ENCODE data around the gene PTDSS2. TPM values are rescaled to one million over a fixed set of nuclear protein-coding genes. Genes with fewer than 3 reads are reported as not detected.
"Not testable (repeated sequence)": the region's sequence is repeated elsewhere in the genome, so short reads cannot be mapped to it uniquely, and the experiment has no call there.

PTDSS2 gene
- 10 to 100 TPM; 11.3 to 17.4 (median 15.2) TPM for total RNA-seq
- polyA plus RNA-seq: 10 to 100 TPM; 24.7 to 44.7 TPM

- 0 to 1% methylated on average over 67 to 108 of the region's 108 CpGs for WGBS, 2 donors
- TF ChIP-seq CTCF (IDR thresholded peaks at IDR 0.05): no peak
- H3K9me3 ChIP-seq: no peaks in the 10 kb centered on the region
- peak within 1 kb of the TSS; percentile 98 to 99 (median 99) for H3K4me3 ChIP-seq
- peak within 1 kb of the TSS; percentile 48 to 82 (median 69) for H3K27ac ChIP-seq
- intact Hi-C loops (cut with DNase I): no loop called here
- H3K36me3 ChIP-seq: no peaks in the 10 kb centered on the region
- no peaks in the 10 kb centered on the region for H3K27me3 ChIP-seq
- ATAC-seq (peak; percentile 86 to 89 (median 88)), FAIRE-seq (no peak), DNase-seq (peak; percentile 93 to 98 (median 95))
- peaks cover 3 to 18% (median 7%) of the 10 kb centered on the region in 3 donors for H3K4me1 ChIP-seq
Measured at GRCh38 chr11:449889-450808, at the start of gene PTDSS2. TSS of gene PTDSS2 (plus strand) at chr11:450279. CDS start at chr11:450456, 177 bp downstream.

- intact Hi-C loops (cut with DNase I); H3K27me3 ChIP-seq; ATAC-seq; H3K9me3 ChIP-seq; FAIRE-seq; H3K4me3 ChIP-seq; H3K4me1 ChIP-seq; H3K27ac ChIP-seq: not testable (repeated sequence)
- 97% methylated on average over 38 of the region's 52 CpGs; no CpG with 5 or more reads in 1 of the 2 donors for WGBS, 2 donors
- peaks cover 0 to 20% (median 12%) of the 10 kb centered on the region in 3 donors for H3K36me3 ChIP-seq
- peak in 1 of 6 donors; percentile 32 for DNase-seq
Measured at GRCh38 chr11:401196-401595, 48.9 kb upstream of the PTDSS2 start.

- intact Hi-C loops (cut with DNase I): no loop called here
- FAIRE-seq: no peak
- H3K27ac ChIP-seq: no peak overlapping the region
- DNase-seq: peak in 3 of 6 donors; percentile 40 to 75 (median 52)
- no peaks in the 10 kb centered on the region for H3K9me3 ChIP-seq
- no peak for TF ChIP-seq CTCF (IDR thresholded peaks at IDR 0.05)
- 92% methylated on average over 37 to 55 of the region's 55 CpGs for WGBS, 2 donors
- ATAC-seq: no peak
- peaks cover 0 to 3% (median 0%) of the 10 kb centered on the region in 3 donors for H3K4me1 ChIP-seq
- no peaks in the 10 kb centered on the region for H3K27me3 ChIP-seq
- H3K36me3 ChIP-seq: peaks cover 0 to 14% (median 12%) of the 10 kb centered on the region in 3 donors
- H3K4me3 ChIP-seq: no peak overlapping the region
Measured at GRCh38 chr11:403021-403760, 46.9 kb upstream of the PTDSS2 start.

GRCh38 chr11:403761-404431 is 46.2 kb upstream of the PTDSS2 start:
- no peaks in the 10 kb centered on the region for H3K27me3 ChIP-seq
- DNase-seq (peak in 3 of 6 donors; percentile 46 to 83 (median 57)), FAIRE-seq (no peak), ATAC-seq (no peak)
- H3K27ac ChIP-seq: no peak overlapping the region
- intact Hi-C loops (cut with DNase I): no loop called here
- H3K9me3 ChIP-seq: no peaks in the 10 kb centered on the region
- 90 to 92% methylated on average over 26 to 27 of the region's 27 CpGs for WGBS, 2 donors
- peaks cover 0 to 14% (median 12%) of the 10 kb centered on the region in 3 donors for H3K36me3 ChIP-seq
- no peak overlapping the region for H3K4me3 ChIP-seq
- peaks cover 0 to 3% (median 0%) of the 10 kb centered on the region in 3 donors for H3K4me1 ChIP-seq
- TF ChIP-seq CTCF (IDR thresholded peaks at IDR 0.05): no peak
